Spleen (tissue), 11 donors: ENCODE data around the gene ABHD5. TPM values are rescaled to one million over a fixed set of nuclear protein-coding genes. Genes with fewer than 3 reads are reported as not detected.
A peak's percentile ranks its signal among the peaks of the same experiment; 100 is the strongest.
"Not testable (repeated sequence)": the region's sequence is repeated elsewhere in the genome, so short reads cannot be mapped to it uniquely, and the experiment has no call there.

Source experiments
- DNase-seq: peaks from one replicate; pipeline ENCODE4 v3.0.0-alpha.2; 2020
- H3K27ac ChIP-seq, 8 donors: fragments of 200-600 bp; sonication (generic) in 7 of 8; 1 replicate in 4 of 8; 2 replicates in 4 of 8; pipeline versions ENCODE4 v1.5.0 to v1.8.0; 2016 to 2021; ENCODE audit warnings: inconsistent platforms in 4 of 8, mild to moderate bottlenecking in 4 of 8, moderate library complexity in 1 of 8
- H3K27me3 ChIP-seq, 7 donors: fragments of 200-600 bp; sonication (generic) in 6 of 7; replicated peaks in 1 of 7; 1 replicate in 4 of 7; 2 replicates in 3 of 7; pipeline versions ENCODE4 v1.5.0 to v1.8.0; 2016 to 2021; ENCODE audit warnings: inconsistent platforms in 3 of 7, mild to moderate bottlenecking in 1 of 7
- H3K36me3 ChIP-seq, 6 donors: fragments of 200-600 bp; sonication (generic) in 5 of 6; 1 replicate in 4 of 6; 2 replicates in 2 of 6; pipeline versions ENCODE4 v1.5.0 to v1.8.0; 2016 to 2021; ENCODE audit warnings: inconsistent platforms in 2 of 6
- H3K4me1 ChIP-seq, 6 donors: fragments of 200-600 bp; sonication (generic) in 5 of 6; 1 replicate in 3 of 6; 2 replicates in 3 of 6; pipeline versions ENCODE4 v1.5.0 to v1.8.0; 2016 to 2021; ENCODE audit warnings: inconsistent platforms in 3 of 6
- H3K4me3 ChIP-seq, 8 donors: fragments of 200-600 bp; sonication (generic) in 7 of 8; 1 replicate in 4 of 8; 2 replicates in 4 of 8; pipeline versions ENCODE4 v1.5.0 to v1.8.0; 2016 to 2021; ENCODE audit warnings: inconsistent platforms in 4 of 8, mild to moderate bottlenecking in 4 of 8, moderate library complexity in 2 of 8
- H3K9me3 ChIP-seq, 8 donors: fragments of 200-600 bp; sonication (generic) in 7 of 8; 1 replicate in 4 of 8; 2 replicates in 4 of 8; pipeline versions ENCODE4 v1.5.0 to v1.8.0; 2016 to 2021; ENCODE audit warnings: inconsistent platforms in 4 of 8
- POLR2A ChIP-seq, 3 donors: fragments of 450-650 bp; IDR thresholded peaks; one replicate each; pipeline ENCODE4 v1.5.1; 2017; ENCODE audit warnings: antibody characterized with exemption in 3 of 3, mild to moderate bottlenecking in 1 of 3
- POLR2AphosphoS5 ChIP-seq, 3 donors: sonication (generic); formaldehyde crosslinking; IDR thresholded peaks; one replicate each; pipeline ENCODE4 v1.5.1; 2017; ENCODE audit warnings: antibody characterized with exemption in 3 of 3
- WGBS, 5 donors: extraction: QIAGEN DNeasy Blood & Tissue Kit in 3 of 5; methylation state at CpG; one replicate each; pipeline versions ENCODE4 v1.1.5 to v1.1.7; 2013 to 2018; 5-methylcytosine and 5-hydroxymethylcytosine counted together
- intact Hi-C: fragments of 100-400 bp; cut with DNase I; formaldehyde crosslinking; loops from one replicate; pipeline ENCODE4 v1.15.0; 2023; ENCODE audit warnings: low total_unique reads
- polyA plus RNA-seq, 3 donors: library from polyadenylated mRNA; stranded (reverse); fragments of 200-250 nt; gene quantifications; one replicate each; pipeline ENCODE4 v1.2.1, GENCODE V29; 2013
- total RNA-seq, 7 donors: library from RNA; depleted of rRNA in 3 of 7; stranded (reverse); fragments of >200 nt in 3 of 7; fragmentation: NEBNext Ultra II Directional in 4 of 7; extraction: Animal tissue kit (Norgen Biotek cat#: 25700) in 4 of 7; gene quantifications; one replicate each; pipeline versions ENCODE4 v1.1.0 to v1.2.1, GENCODE V29; 2016 to 2021
- TF ChIP-seq, protein P1 (sequence below), 11 experiments: fragments of 200-600 bp in 7 of 11; fragments of 450-650 bp in 4 of 11; sonication (generic) in 4 of 11; IDR thresholded peaks in 8 of 11; conservative IDR thresholded peaks in 3 of 11; 1 replicate in 7 of 11; 2 replicates in 4 of 11; pipeline versions ENCODE4 v1.4.0 to v1.8.0; 2016 to 2021; ENCODE audit warnings: antibody characterized with exemption in 11 of 11, inconsistent platforms in 4 of 11, mild to moderate bottlenecking in 1 of 11
- donor health status: healthy with polysubstance abuse.
- donor health status: DM: no; HTN: no; CAD: no; lungs with moderate emphysema.
- donor health status: DM: no; HTN: no; CAD: no.
- donor health status: Bipolar disorder and iron deficiency.
- donor health status: healthy.
- donor health status: DM: no; HTN: no; CAD: no.
- donor health status: DM: yes; HTN: yes; CAD: no.

Gene ABHD5
- total and polyA plus RNA-seq, 10 donors: 2.6 to 44.8 (median 23.1) TPM

DNA sequence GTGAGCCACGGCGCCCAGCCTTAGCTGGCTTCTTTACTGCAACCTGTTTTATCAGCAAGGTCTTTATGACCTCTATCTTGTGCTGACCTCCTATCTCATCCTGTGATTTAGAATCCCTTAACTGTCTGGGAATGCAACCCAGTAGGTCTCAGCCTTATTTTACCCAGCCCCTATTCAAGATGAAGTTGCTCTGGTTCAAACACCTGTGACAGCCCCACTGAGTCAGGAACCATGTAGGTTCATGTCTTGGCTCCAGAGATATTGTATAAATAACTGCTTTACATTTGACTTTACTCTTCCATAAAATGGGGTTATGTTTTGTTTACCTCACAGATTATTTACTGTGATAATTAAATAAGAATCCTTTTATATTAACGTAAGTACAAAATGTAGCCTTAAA lies 41.8 kb upstream of the ABHD5 start:
- Histone ChIP-seq H3K27me3 (peaks cover 0 to 6% (median 0%) of the 10 kb centered on the region in 7 donors), H3K36me3 (no peaks in the 10 kb centered on the region), H3K4me1 (peaks cover 0 to 7% (median 0%) of the 10 kb centered on the region in 6 donors), H3K9me3 (no peaks in the 10 kb centered on the region), H3K4me3 (no peak overlapping the region), H3K27ac (no peak overlapping the region)
- intact Hi-C loops: no loop called here
- DNase-seq: no peak
- WGBS, 5 donors: 89 to 98% (median 97%) methylated on average over 3 of the region's 3 CpGs
- TF ChIP-seq, protein P1, sequence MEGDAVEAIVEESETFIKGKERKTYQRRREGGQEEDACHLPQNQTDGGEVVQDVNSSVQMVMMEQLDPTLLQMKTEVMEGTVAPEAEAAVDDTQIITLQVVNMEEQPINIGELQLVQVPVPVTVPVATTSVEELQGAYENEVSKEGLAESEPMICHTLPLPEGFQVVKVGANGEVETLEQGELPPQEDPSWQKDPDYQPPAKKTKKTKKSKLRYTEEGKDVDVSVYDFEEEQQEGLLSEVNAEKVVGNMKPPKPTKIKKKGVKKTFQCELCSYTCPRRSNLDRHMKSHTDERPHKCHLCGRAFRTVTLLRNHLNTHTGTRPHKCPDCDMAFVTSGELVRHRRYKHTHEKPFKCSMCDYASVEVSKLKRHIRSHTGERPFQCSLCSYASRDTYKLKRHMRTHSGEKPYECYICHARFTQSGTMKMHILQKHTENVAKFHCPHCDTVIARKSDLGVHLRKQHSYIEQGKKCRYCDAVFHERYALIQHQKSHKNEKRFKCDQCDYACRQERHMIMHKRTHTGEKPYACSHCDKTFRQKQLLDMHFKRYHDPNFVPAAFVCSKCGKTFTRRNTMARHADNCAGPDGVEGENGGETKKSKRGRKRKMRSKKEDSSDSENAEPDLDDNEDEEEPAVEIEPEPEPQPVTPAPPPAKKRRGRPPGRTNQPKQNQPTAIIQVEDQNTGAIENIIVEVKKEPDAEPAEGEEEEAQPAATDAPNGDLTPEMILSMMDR (IDR thresholded peaks at IDR 0.05 in 8 of 11, conservative IDR thresholded peaks at IDR 0.05 in 3 of 11): no peak
- TF ChIP-seq POLR2A (IDR thresholded peaks at IDR 0.05): no peak
- TF ChIP-seq POLR2AphosphoS5 (IDR thresholded peaks at IDR 0.05): no peak

DNA sequence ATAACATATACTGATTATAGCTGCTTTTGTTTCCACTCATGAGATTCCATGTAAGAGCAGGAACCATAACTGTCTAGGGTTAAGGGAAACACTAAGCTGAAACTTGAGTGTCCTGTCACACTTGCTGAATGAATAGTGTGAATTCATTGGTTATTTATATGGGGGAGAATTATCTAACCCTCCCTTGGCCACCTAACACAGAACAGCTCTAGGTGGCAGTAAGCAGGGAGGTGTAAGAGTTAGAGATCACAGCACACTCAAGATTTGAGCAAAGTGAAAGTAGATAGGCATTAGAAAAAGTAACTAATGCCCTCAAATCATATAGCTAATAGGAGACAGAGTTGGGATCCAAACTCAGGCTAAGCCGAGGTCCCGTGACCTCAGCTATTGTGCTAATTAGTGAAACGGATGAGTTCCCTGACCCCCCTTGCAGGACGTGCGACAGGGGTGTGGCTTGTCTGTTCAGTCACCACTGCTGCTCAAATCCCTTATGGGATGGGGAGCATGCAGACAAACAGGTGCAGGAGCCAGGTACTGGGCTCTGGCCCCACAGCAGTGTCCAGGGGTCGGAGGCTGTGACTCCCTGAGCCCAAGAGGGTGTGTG lies 41.3 kb upstream of the ABHD5 start:
- Histone ChIP-seq H3K4me1 (peaks cover 0 to 7% (median 0%) of the 10 kb centered on the region in 6 donors), H3K27ac (no peak overlapping the region), H3K27me3 (peaks cover 0 to 6% (median 0%) of the 10 kb centered on the region in 7 donors), H3K36me3 (no peaks in the 10 kb centered on the region), H3K9me3 (no peaks in the 10 kb centered on the region), H3K4me3 (peak overlapping the region in 1 of 8 donors; percentile 21)
- no peak for DNase-seq
- 43 to 64% (median 57%) methylated on average over 5 to 6 of the region's 6 CpGs for whole genome bisulfite sequencing, 5 donors
- TF ChIP-seq POLR2A (IDR thresholded peaks at IDR 0.05): no peak
- no peak for TF ChIP-seq POLR2AphosphoS5 (IDR thresholded peaks at IDR 0.05)
- TF ChIP-seq, protein P1 (IDR thresholded peaks at IDR 0.05 in 8 of 11, conservative IDR thresholded peaks at IDR 0.05 in 3 of 11): no peak
- intact Hi-C loops: no loop called here

DNA sequence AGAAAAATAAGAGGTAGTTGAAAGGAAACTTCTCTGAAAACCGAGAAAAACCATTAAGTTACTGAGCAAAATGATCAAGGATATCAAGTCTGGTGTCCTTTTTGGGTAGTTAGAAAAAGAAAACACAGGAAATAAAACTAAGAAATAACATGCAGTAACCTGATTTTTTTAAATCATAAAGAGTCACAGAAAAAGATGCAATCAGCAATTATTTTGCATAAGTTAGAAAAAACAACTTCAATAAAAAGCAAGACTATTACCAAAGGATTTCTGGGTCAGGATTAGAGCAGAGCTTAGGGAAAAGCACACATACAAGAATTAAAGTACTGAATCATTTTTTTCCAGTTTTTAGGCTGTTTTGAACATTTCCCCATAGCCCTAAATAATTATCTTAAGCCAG lies 40.4 kb upstream of the ABHD5 start:
- no peak for DNase-seq
- H3K27ac ChIP-seq: no peak overlapping the region
- TF ChIP-seq, protein P1 (IDR thresholded peaks at IDR 0.05 in 8 of 11, conservative IDR thresholded peaks at IDR 0.05 in 3 of 11): no peak
- TF ChIP-seq POLR2AphosphoS5 (IDR thresholded peaks at IDR 0.05): no peak
- TF ChIP-seq POLR2A (IDR thresholded peaks at IDR 0.05): no peak
- peaks cover 0 to 7% (median 0%) of the 10 kb centered on the region in 6 donors for H3K4me1 ChIP-seq
- no peak overlapping the region for H3K4me3 ChIP-seq
- no peaks in the 10 kb centered on the region for H3K36me3 ChIP-seq
- H3K9me3 ChIP-seq: no peaks in the 10 kb centered on the region
- H3K27me3 ChIP-seq: peaks cover 0 to 6% (median 0%) of the 10 kb centered on the region in 7 donors
- intact Hi-C loops: no loop called here
- 51 to 80% (median 78%) methylated on average over 1 of the region's 1 CpG for WGBS, 5 donors

DNA sequence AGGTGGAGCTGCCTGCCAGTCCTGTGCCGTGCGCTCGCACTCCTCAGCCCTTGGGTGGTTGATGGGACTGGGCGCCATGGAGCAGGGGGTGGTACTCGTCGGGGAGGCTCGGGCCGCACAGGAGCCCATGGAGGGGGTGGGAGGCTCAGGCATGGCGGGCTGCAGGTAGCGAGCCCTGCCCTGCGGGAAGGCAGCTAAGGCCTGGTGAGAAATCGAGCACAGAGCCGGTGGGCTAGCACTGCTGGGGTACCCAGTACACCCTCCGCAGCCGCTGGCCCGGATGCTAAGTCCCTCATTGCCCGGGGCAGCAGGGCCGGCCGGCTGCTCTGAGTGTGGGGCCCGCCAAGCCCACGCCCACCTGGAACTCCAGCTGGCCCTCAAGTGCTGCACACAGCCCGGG lies 34.3 kb upstream of the ABHD5 start:
- DNase-seq, H3K27me3 ChIP-seq, intact Hi-C loops, H3K27ac ChIP-seq, H3K4me1 ChIP-seq, H3K36me3 ChIP-seq, H3K4me3 ChIP-seq, H3K9me3 ChIP-seq: not testable (repeated sequence)
- WGBS, 5 donors: 86 to 97% (median 95%) methylated on average over 4 to 22 of the region's 22 CpGs
